Endodermal cell (in vitro differentiated cells): Measurements from ENCODE around the gene ZMAT3. TPM values are rescaled to one million over a fixed set of nuclear protein-coding genes. Genes with fewer than 3 reads are reported as not detected.

Experiments
- DNase-seq: peaks from one replicate; pipeline ENCODE4 v3.0.0-alpha.2; 2017
- H3K27ac ChIP-seq: 2 replicates; pipeline ENCODE4 v1.5.1; 2013; ENCODE audit warnings: mild to moderate bottlenecking, low read depth, low read length, moderate library complexity
- H3K27me3 ChIP-seq: 2 replicates; pipeline ENCODE4 v1.6.1; 2013; ENCODE audit warnings: mild to moderate bottlenecking, low read length, moderate library complexity; ENCODE audit not compliant: insufficient read depth, control insufficient read depth, poor library complexity, severe bottlenecking
- H3K36me3 ChIP-seq: 2 replicates; pipeline ENCODE4 v1.7.0; 2013; ENCODE audit warnings: mild to moderate bottlenecking, low read length, moderate library complexity; ENCODE audit not compliant: control insufficient read depth, insufficient read depth
- H3K4me1 ChIP-seq: one replicate; pipeline ENCODE4 v1.7.0; 2013; ENCODE audit warnings: low read length; ENCODE audit not compliant: control insufficient read depth, insufficient read depth
- H3K4me3 ChIP-seq: 2 replicates; pipeline ENCODE4 v1.5.1; 2013; ENCODE audit warnings: mild to moderate bottlenecking, low read length, moderate library complexity
- H3K9ac ChIP-seq: 2 replicates; pipeline ENCODE4 v1.6.1; 2013; ENCODE audit warnings: mild to moderate bottlenecking, low read length, moderate library complexity; ENCODE audit not compliant: poor library complexity, severe bottlenecking; ENCODE audit errors: extremely low read depth
- H3K9me3 ChIP-seq: 2 replicates; pipeline ENCODE4 v1.6.1; 2013; ENCODE audit warnings: mild to moderate bottlenecking, low read length, moderate library complexity; ENCODE audit not compliant: control insufficient read depth
- H3K27ac Mint-ChIP-seq: 2 replicates; pipeline ENCODE4 v1.8.0; 2020; ENCODE audit warnings: mixed read lengths
- H3K27me3 Mint-ChIP-seq: 2 replicates; pipeline ENCODE4 v1.8.0; 2021; ENCODE audit warnings: mild to moderate bottlenecking, mixed read lengths; ENCODE audit not compliant: insufficient read depth
- H3K36me3 Mint-ChIP-seq: 2 replicates; pipeline ENCODE4 v1.8.0; 2020; ENCODE audit warnings: low read depth, mixed read lengths
- H3K4me1 Mint-ChIP-seq: 2 replicates; pipeline ENCODE4 v1.8.0; 2020; ENCODE audit warnings: mixed read lengths
- H3K4me3 Mint-ChIP-seq: 2 replicates; pipeline ENCODE4 v1.8.0; 2020; ENCODE audit warnings: mild to moderate bottlenecking, moderate library complexity, mixed read lengths
- H3K9me3 Mint-ChIP-seq: 2 replicates; pipeline ENCODE4 v1.8.0; 2020; ENCODE audit warnings: mild to moderate bottlenecking, mixed read lengths
- WGBS, 2 experiments: methylation state at CpG; one replicate each; pipeline versions ENCODE4 v1.1.5 to v1.1.7; 2013; ENCODE audit warnings: missing lambda C conversion rate in 2 of 2, mixed read lengths in 1 of 2; ENCODE audit not compliant: insufficient coverage in 1 of 2, insufficient read length in 1 of 2; 5-methylcytosine and 5-hydroxymethylcytosine counted together
- total RNA-seq, 2 donors: library from RNA; stranded (reverse); fragmentation: NEBNext Ultra II Directional in 1 of 2; extraction: Animal tissue kit (Norgen Biotek cat#: 25700) in 1 of 2; gene quantifications; 2 replicates in 1 of 2; 3 replicates in 1 of 2; pipeline ENCODE4 v1.2.1, GENCODE V29; 2021
- TF ChIP-seq, protein P1 (sequence below): fragments of 200-600 bp; sonication (generic); conservative IDR thresholded peaks from 2 replicates; pipeline ENCODE4 v1.5.0; 2021; ENCODE audit warnings: antibody characterized with exemption, mild to moderate bottlenecking

ZMAT3 gene
- total RNA-seq, 2 donors from 2014 or later: 5.8 to 6.7 TPM

GRCh38 chr3:179073816-179074215 lies 2.2 kb upstream of the ZMAT3 start:
- H3K4me1 Mint-ChIP-seq: peaks cover 3% of the 10 kb centered on the region

GRCh38 chr3:179072100-179072438 lies 460 bp upstream of the ZMAT3 start:
- H3K36me3 Mint-ChIP-seq: peaks cover under 1% of the 10 kb centered on the region
- TF ChIP-seq, protein P1, sequence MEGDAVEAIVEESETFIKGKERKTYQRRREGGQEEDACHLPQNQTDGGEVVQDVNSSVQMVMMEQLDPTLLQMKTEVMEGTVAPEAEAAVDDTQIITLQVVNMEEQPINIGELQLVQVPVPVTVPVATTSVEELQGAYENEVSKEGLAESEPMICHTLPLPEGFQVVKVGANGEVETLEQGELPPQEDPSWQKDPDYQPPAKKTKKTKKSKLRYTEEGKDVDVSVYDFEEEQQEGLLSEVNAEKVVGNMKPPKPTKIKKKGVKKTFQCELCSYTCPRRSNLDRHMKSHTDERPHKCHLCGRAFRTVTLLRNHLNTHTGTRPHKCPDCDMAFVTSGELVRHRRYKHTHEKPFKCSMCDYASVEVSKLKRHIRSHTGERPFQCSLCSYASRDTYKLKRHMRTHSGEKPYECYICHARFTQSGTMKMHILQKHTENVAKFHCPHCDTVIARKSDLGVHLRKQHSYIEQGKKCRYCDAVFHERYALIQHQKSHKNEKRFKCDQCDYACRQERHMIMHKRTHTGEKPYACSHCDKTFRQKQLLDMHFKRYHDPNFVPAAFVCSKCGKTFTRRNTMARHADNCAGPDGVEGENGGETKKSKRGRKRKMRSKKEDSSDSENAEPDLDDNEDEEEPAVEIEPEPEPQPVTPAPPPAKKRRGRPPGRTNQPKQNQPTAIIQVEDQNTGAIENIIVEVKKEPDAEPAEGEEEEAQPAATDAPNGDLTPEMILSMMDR: no peak
- H3K4me1 Mint-ChIP-seq: peaks cover 3% of the 10 kb centered on the region
- peak overlapping the region; percentile 93 for H3K4me3 Mint-ChIP-seq
- peak overlapping the region; percentile 91 for H3K4me3 ChIP-seq
- no peak for DNase-seq
- no peaks in the 10 kb centered on the region for H3K27me3 ChIP-seq
- 56% methylated on average over 7 of the region's 7 CpGs; no CpG with 5 or more reads in 1 of the 2 experiments for WGBS, 2 experiments
- peak overlapping the region; percentile 39 for H3K9ac ChIP-seq
- H3K9me3 Mint-ChIP-seq: no peaks in the 10 kb centered on the region
- no peaks in the 10 kb centered on the region for H3K27me3 Mint-ChIP-seq
- no peaks in the 10 kb centered on the region for H3K4me1 ChIP-seq
- no peak overlapping the region for H3K27ac ChIP-seq
- H3K27ac Mint-ChIP-seq: no peak overlapping the region
- H3K36me3 ChIP-seq: peaks cover under 1% of the 10 kb centered on the region
- H3K9me3 ChIP-seq: no peaks in the 10 kb centered on the region

More at GRCh38 chr3:179073816-179074215, 2.2 kb upstream of the ZMAT3 start:
- H3K9me3 ChIP-seq: no peaks in the 10 kb centered on the region
- H3K9me3 Mint-ChIP-seq: no peaks in the 10 kb centered on the region
- TF ChIP-seq, protein P1: no peak
- no peak overlapping the region for H3K27ac ChIP-seq
- H3K27me3 Mint-ChIP-seq: no peaks in the 10 kb centered on the region
- WGBS, 2 experiments: 91% methylated on average over 2 of the region's 2 CpGs; no CpG with 5 or more reads in 1 of the 2 experiments
- no peak overlapping the region for H3K4me3 Mint-ChIP-seq
- no peak overlapping the region for H3K9ac ChIP-seq
- H3K36me3 Mint-ChIP-seq: no peaks in the 10 kb centered on the region
- H3K27ac Mint-ChIP-seq: no peak overlapping the region
- H3K27me3 ChIP-seq: no peaks in the 10 kb centered on the region
- DNase-seq: no peak
- H3K36me3 ChIP-seq: no peaks in the 10 kb centered on the region
- H3K4me1 ChIP-seq: no peaks in the 10 kb centered on the region
- H3K4me3 ChIP-seq: no peak overlapping the region

DNA sequence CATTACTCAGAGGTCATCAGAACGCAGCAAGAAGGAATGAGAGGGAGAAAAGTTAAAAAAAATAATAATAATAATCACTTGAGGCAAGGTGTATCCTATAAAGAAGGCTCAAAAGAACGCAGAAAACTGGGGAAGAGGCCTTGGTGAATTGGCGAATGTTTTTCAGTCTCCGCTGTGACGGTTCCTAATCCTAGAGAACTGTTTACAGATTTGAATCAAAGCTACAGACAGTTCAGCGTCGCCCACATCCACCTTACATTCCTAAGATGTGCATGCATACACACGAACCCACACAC lies 634 bp downstream of the ZMAT3 start:
- TF ChIP-seq, protein P1: no peak
- Histone ChIP-seq H3K9ac (peak overlapping the region; percentile 39), H3K27ac (no peak overlapping the region), H3K36me3 (peaks cover 12% of the 10 kb centered on the region), H3K27me3 (no peaks in the 10 kb centered on the region), H3K4me3 (peak overlapping the region; percentile 91), H3K4me1 (no peaks in the 10 kb centered on the region), H3K9me3 (no peaks in the 10 kb centered on the region)
- 13 to 15% methylated on average over 4 to 8 of the region's 8 CpGs for WGBS, 2 experiments
- Mint-ChIP-seq H3K27me3 (no peaks in the 10 kb centered on the region), H3K36me3 (peaks cover 8% of the 10 kb centered on the region), H3K4me1 (peaks cover 3% of the 10 kb centered on the region), H3K4me3 (peak overlapping the region; percentile 93), H3K27ac (peak overlapping the region; percentile 71), H3K9me3 (no peaks in the 10 kb centered on the region)
- no peak for DNase-seq
